Stimulated activated naive B cell treated with anti-CD40 and anti-IgM and Interleukin-4, amounts not matched to agents 10 μg/mL and 1 μg/mL and 100 μg/mL, for 72 hours (primary cell): Measurements from ENCODE around the gene WDR5B.
A peak's percentile ranks its signal among the peaks of the same experiment; 100 is the strongest.

Experiments used
- ATAC-seq, 2 donors: fragments of 150-1000 bp; cut with Tn5 transposase; replicated peaks; 2 replicates each; pipeline ENCODE4 v1.10.0; 2021; ENCODE audit warnings: moderate library complexity in 1 of 2
- DNase-seq: peaks from one replicate; pipeline ENCODE4 v3.0.0; 2021
- H3K27ac Mint-ChIP-seq: one replicate; pipeline ENCODE4 v1.8.0; 2022; ENCODE audit warnings: mild to moderate bottlenecking, mixed read lengths
- H3K27me3 Mint-ChIP-seq, 2 donors: one replicate each; pipeline ENCODE4 v1.8.0; 2022; ENCODE audit warnings: mixed read lengths in 2 of 2
- H3K36me3 Mint-ChIP-seq, 2 donors: one replicate each; pipeline ENCODE4 v1.8.0; 2022; ENCODE audit warnings: mixed read lengths in 2 of 2, mild to moderate bottlenecking in 1 of 2
- H3K4me1 Mint-ChIP-seq, 2 donors: one replicate each; pipeline ENCODE4 v1.8.0; 2022; ENCODE audit warnings: mixed read lengths in 2 of 2, mild to moderate bottlenecking in 1 of 2
- H3K4me3 Mint-ChIP-seq, 2 donors: one replicate each; pipeline ENCODE4 v1.8.0; 2022; ENCODE audit warnings: mild to moderate bottlenecking in 2 of 2, mixed read lengths in 2 of 2, moderate library complexity in 1 of 2
- H3K9me3 Mint-ChIP-seq, 2 donors: one replicate each; pipeline ENCODE4 v1.8.0; 2022; ENCODE audit warnings: mixed read lengths in 2 of 2, mild to moderate bottlenecking in 1 of 2

Gene WDR5B

GRCh38 chr3:122396511-122396910 lies 19.4 kb downstream of the WDR5B start:
- Mint-ChIP-seq H3K4me3 (no peak overlapping the region), H3K36me3 (peaks cover 11 to 30% of the 10 kb centered on the region in 2 donors), H3K27me3 (no peaks in the 10 kb centered on the region), H3K4me1 (peaks cover 13 to 30% of the 10 kb centered on the region in 2 donors), H3K27ac (no peak overlapping the region), H3K9me3 (no peaks in the 10 kb centered on the region)
- DNase-seq = no peak
- no peak for ATAC-seq

- Mint-ChIP-seq H3K27me3 (no peaks in the 10 kb centered on the region), H3K4me3 (no peak overlapping the region), H3K4me1 (peaks cover 11 to 30% of the 10 kb centered on the region in 2 donors), H3K36me3 (peaks cover 10 to 26% of the 10 kb centered on the region in 2 donors), H3K27ac (no peak overlapping the region), H3K9me3 (no peaks in the 10 kb centered on the region)
- DNase-seq (no peak), ATAC-seq (no peak)
These were observed 20.3 kb downstream of the WDR5B start for GRCh38 chr3:122395582-122395981.

- Mint-ChIP-seq H3K4me1 (peaks cover 12 to 33% of the 10 kb centered on the region in 2 donors), H3K27ac (no peak overlapping the region), H3K9me3 (no peaks in the 10 kb centered on the region), H3K4me3 (no peak overlapping the region), H3K27me3 (no peaks in the 10 kb centered on the region), H3K36me3 (peaks cover 5 to 21% of the 10 kb centered on the region in 2 donors)
- DNase-seq = no peak
- ATAC-seq = no peak
These were observed 21.7 kb downstream of the WDR5B start for GRCh38 chr3:122394173-122394572.

- H3K4me1 Mint-ChIP-seq = peaks cover 19 to 43% of the 10 kb centered on the region in 2 donors
- peak in 1 of 2 donors; percentile 38 for ATAC-seq
These were observed 22.7 kb downstream of the WDR5B start for GRCh38 chr3:122392868-122393844.

GRCh38 chr3:122391681-122392446 lies 24.0 kb downstream of the WDR5B start:
- no peak overlapping the region for H3K27ac Mint-ChIP-seq
- H3K4me3 Mint-ChIP-seq = no peak overlapping the region
- H3K4me1 Mint-ChIP-seq = peaks cover 23 to 49% of the 10 kb centered on the region in 2 donors
- peaks cover 0 to 11% of the 10 kb centered on the region in 2 donors for H3K9me3 Mint-ChIP-seq
- H3K27me3 Mint-ChIP-seq = no peaks in the 10 kb centered on the region
- H3K36me3 Mint-ChIP-seq = peaks cover 18 to 34% of the 10 kb centered on the region in 2 donors
- ATAC-seq = no peak
- no peak for DNase-seq

More at GRCh38 chr3:122392868-122393844, 22.7 kb downstream of the WDR5B start:
- H3K36me3 Mint-ChIP-seq = peaks cover 9 to 25% of the 10 kb centered on the region in 2 donors
- H3K4me3 Mint-ChIP-seq = no peak overlapping the region
- no peak for DNase-seq
- peaks cover 0 to 4% of the 10 kb centered on the region in 2 donors for H3K9me3 Mint-ChIP-seq
- no peaks in the 10 kb centered on the region for H3K27me3 Mint-ChIP-seq
- peak overlapping the region; percentile 22 for H3K27ac Mint-ChIP-seq

- Mint-ChIP-seq H3K4me3 (no peak overlapping the region), H3K4me1 (peaks cover 28 to 49% of the 10 kb centered on the region in 2 donors), H3K36me3 (peaks cover 21 to 38% of the 10 kb centered on the region in 2 donors), H3K27ac (no peak overlapping the region), H3K27me3 (no peaks in the 10 kb centered on the region), H3K9me3 (peaks cover 0 to 11% of the 10 kb centered on the region in 2 donors)
- DNase-seq (no peak), ATAC-seq (no peak)
These were observed 25.2 kb downstream of the WDR5B start for GRCh38 chr3:122390665-122391064.

GRCh38 chr3:122389892-122390291 lies 26.0 kb downstream of the WDR5B start:
- H3K27ac Mint-ChIP-seq = no peak overlapping the region
- H3K9me3 Mint-ChIP-seq = peaks cover 0 to 11% of the 10 kb centered on the region in 2 donors
- DNase-seq (no peak), ATAC-seq (no peak)
- no peaks in the 10 kb centered on the region for H3K27me3 Mint-ChIP-seq
- peaks cover 21 to 34% of the 10 kb centered on the region in 2 donors for H3K36me3 Mint-ChIP-seq
- H3K4me3 Mint-ChIP-seq = no peak overlapping the region
- H3K4me1 Mint-ChIP-seq = peaks cover 23 to 45% of the 10 kb centered on the region in 2 donors

GRCh38 chr3:122389197-122389596 lies 26.7 kb downstream of the WDR5B start:
- Mint-ChIP-seq H3K4me1 (peaks cover 27 to 48% of the 10 kb centered on the region in 2 donors), H3K36me3 (peaks cover 17 to 30% of the 10 kb centered on the region in 2 donors), H3K4me3 (no peak overlapping the region), H3K27ac (no peak overlapping the region), H3K9me3 (peaks cover 0 to 11% of the 10 kb centered on the region in 2 donors), H3K27me3 (no peaks in the 10 kb centered on the region)
- DNase-seq = no peak
- ATAC-seq = no peak

- no peaks in the 10 kb centered on the region for H3K27me3 Mint-ChIP-seq
- H3K36me3 Mint-ChIP-seq = peaks cover 17 to 21% of the 10 kb centered on the region in 2 donors
- H3K4me3 Mint-ChIP-seq = no peak overlapping the region
- peaks cover 29 to 59% of the 10 kb centered on the region in 2 donors for H3K4me1 Mint-ChIP-seq
- no peak for ATAC-seq
- DNase-seq = no peak
- peaks cover 0 to 11% of the 10 kb centered on the region in 2 donors for H3K9me3 Mint-ChIP-seq
- peak overlapping the region; percentile 4 for H3K27ac Mint-ChIP-seq
These were observed 28.2 kb downstream of the WDR5B start for GRCh38 chr3:122387709-122388108.

GRCh38 chr3:122383771-122384697 lies 31.8 kb downstream of the WDR5B start, which contains the start of gene FAM162A:
Gene FAM162A (plus strand): TSS chr3:122384182. CDS start chr3:122384266, 84 bp downstream.
- Mint-ChIP-seq H3K4me1 (peaks cover 36 to 81% of the 10 kb centered on the region in 2 donors), H3K4me3 (peak within 1 kb of the TSS; percentile 91 to 95), H3K27ac (peak within 1 kb of the TSS; percentile 98), H3K36me3 (peaks cover 20 to 23% of the 10 kb centered on the region in 2 donors), H3K27me3 (no peaks in the 10 kb centered on the region), H3K9me3 (peaks cover 0 to 11% of the 10 kb centered on the region in 2 donors)
- peak; percentile 95 for DNase-seq
- peak; percentile 88 to 91 for ATAC-seq

- DNase-seq (peak; percentile 80), ATAC-seq (peak; percentile 38 to 46)
- H3K4me3 Mint-ChIP-seq = peak within 1 kb of the TSS; percentile 91 to 95
- peaks cover 0 to 7% of the 10 kb centered on the region in 2 donors for H3K9me3 Mint-ChIP-seq
- H3K4me1 Mint-ChIP-seq = peaks cover 32 to 75% of the 10 kb centered on the region in 2 donors
- no peaks in the 10 kb centered on the region for H3K27me3 Mint-ChIP-seq
- H3K27ac Mint-ChIP-seq = peak within 1 kb of the TSS; percentile 98
- peaks cover 17 to 20% of the 10 kb centered on the region in 2 donors for H3K36me3 Mint-ChIP-seq
These were observed 32.8 kb downstream of the WDR5B start, which contains the start of gene MIX23 for GRCh38 chr3:122382888-122383666. Gene MIX23 (minus strand): TSS chr3:122383231. CDS start chr3:122383224, 7 bp downstream.

- ATAC-seq = no peak
- DNase-seq = no peak
- H3K4me1 Mint-ChIP-seq = peaks cover 17 to 32% of the 10 kb centered on the region in 2 donors
- H3K36me3 Mint-ChIP-seq = peaks cover 22 to 33% of the 10 kb centered on the region in 2 donors
- H3K27me3 Mint-ChIP-seq = no peaks in the 10 kb centered on the region
- H3K27ac Mint-ChIP-seq = no peak overlapping the region
- no peaks in the 10 kb centered on the region for H3K9me3 Mint-ChIP-seq
- H3K4me3 Mint-ChIP-seq = no peak overlapping the region
These were observed 37.9 kb downstream of the WDR5B start for GRCh38 chr3:122377975-122378374.
